ENCODE measurements around the gene THG1L. TPM values are rescaled to one million over a fixed set of nuclear protein-coding genes. Genes with fewer than 3 reads are reported as not detected.
A peak's percentile ranks its signal among the peaks of the same experiment; 100 is the strongest.

THG1L gene
- total RNA-seq, 5 donors from 2014 or later (not counting 1 experiment from before 2014, with no cell fraction given): 8.9 to 10.9 (median 9.4) TPM

- H3K4me1 ChIP-seq (ENCODE audit: control insufficient read depth in 1 of 2, extremely low read depth in 1 of 2, insufficient read depth in 2 of 2, low read length in 2 of 2): no peaks in the 10 kb centered on the region
- H3K27ac ChIP-seq (ENCODE audit: low read length): no peak overlapping the region
- no peaks in the 10 kb centered on the region for H3K36me3 ChIP-seq (ENCODE audit: control insufficient read depth in 2 of 2, extremely low read depth in 1 of 2, insufficient read depth in 1 of 2, low read length in 1 of 2)
- Mint-ChIP-seq H3K27ac (no peak overlapping the region), H3K9me3 (no peaks in the 10 kb centered on the region), H3K4me3 (no peak overlapping the region), H3K36me3 (no peaks in the 10 kb centered on the region), H3K4me1 (no peaks in the 10 kb centered on the region), H3K27me3 (peaks cover 2 to 17% of the 10 kb centered on the region in 2 donors)
- ATAC-seq (replicated peaks in 1 of 4): no peak
- H3K4me3 ChIP-seq (ENCODE audit: control insufficient read depth in 1 of 2, extremely low read depth in 1 of 2, low read length in 1 of 2): no peak overlapping the region
- peaks cover 0 to 3% of the 10 kb centered on the region in 2 experiments for H3K27me3 ChIP-seq (replicated peaks in 1 of 2; ENCODE audit: control insufficient read depth in 2 of 2, extremely low read depth in 1 of 2, insufficient read depth in 2 of 2, low read length in 1 of 2)
- CTCF ChIA-PET: no interaction called here
- no peaks in the 10 kb centered on the region for H3K9me3 ChIP-seq
- POLR2A ChIA-PET: no interaction called here
- DNase-seq: no peak
Measured at GRCh38 chr5:157709346-157709745, 21.9 kb upstream of the THG1L start.

DNA sequence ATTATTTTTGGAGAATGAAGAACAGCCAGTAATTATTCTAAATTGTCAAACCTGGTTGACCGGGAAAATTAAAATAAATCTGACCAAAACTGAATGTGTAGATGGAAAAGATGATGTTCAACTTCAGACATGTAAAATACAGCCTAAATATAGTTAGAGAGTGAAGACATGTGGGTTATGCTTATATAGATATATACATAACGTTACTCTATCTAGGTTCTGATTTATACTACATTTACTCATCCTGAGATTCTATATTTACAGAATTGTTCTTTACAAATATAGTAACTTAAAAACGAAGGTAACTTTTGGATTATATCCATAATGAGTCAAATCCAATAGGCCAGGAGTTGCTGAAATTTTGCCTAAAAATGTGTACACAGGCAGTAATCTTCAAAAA, 20.8 kb upstream of the THG1L start:
- Mint-ChIP-seq H3K27ac (no peak overlapping the region), H3K4me3 (no peak overlapping the region), H3K4me1 (no peaks in the 10 kb centered on the region), H3K36me3 (no peaks in the 10 kb centered on the region), H3K9me3 (no peaks in the 10 kb centered on the region), H3K27me3 (peaks cover 2 to 13% of the 10 kb centered on the region in 2 donors)
- POLR2A ChIA-PET: no interaction called here
- no peak for DNase-seq
- Histone ChIP-seq H3K27ac (ENCODE audit: low read length) (no peak overlapping the region), H3K27me3 (replicated peaks in 1 of 2; ENCODE audit: control insufficient read depth in 2 of 2, extremely low read depth in 1 of 2, insufficient read depth in 2 of 2, low read length in 1 of 2) (peaks cover 0 to 3% of the 10 kb centered on the region in 2 experiments), H3K9me3 (no peaks in the 10 kb centered on the region), H3K4me1 (ENCODE audit: control insufficient read depth in 1 of 2, extremely low read depth in 1 of 2, insufficient read depth in 2 of 2, low read length in 2 of 2) (no peaks in the 10 kb centered on the region), H3K36me3 (ENCODE audit: control insufficient read depth in 2 of 2, extremely low read depth in 1 of 2, insufficient read depth in 1 of 2, low read length in 1 of 2) (no peaks in the 10 kb centered on the region), H3K4me3 (ENCODE audit: control insufficient read depth in 1 of 2, extremely low read depth in 1 of 2, low read length in 1 of 2) (no peak overlapping the region)
- WGBS (ENCODE audit: insufficient coverage): no CpG with 5 or more reads among the region's 3 CpGs
- CTCF ChIA-PET: interaction anchor here in 1 of 2 donors (0.6 kb wide), 1 partner anchor 304 kb away, joined by 3 read pairs; no protein-coding TSS in a partner anchor
- ATAC-seq (replicated peaks in 1 of 4): no peak

GRCh38 chr5:157710882-157711281, 20.3 kb upstream of the THG1L start:
- Histone ChIP-seq H3K27me3 (replicated peaks in 1 of 2; ENCODE audit: control insufficient read depth in 2 of 2, extremely low read depth in 1 of 2, insufficient read depth in 2 of 2, low read length in 1 of 2) (peaks cover 0 to 3% of the 10 kb centered on the region in 2 experiments), H3K4me3 (ENCODE audit: control insufficient read depth in 1 of 2, extremely low read depth in 1 of 2, low read length in 1 of 2) (no peak overlapping the region), H3K9me3 (no peaks in the 10 kb centered on the region), H3K36me3 (ENCODE audit: control insufficient read depth in 2 of 2, extremely low read depth in 1 of 2, insufficient read depth in 1 of 2, low read length in 1 of 2) (no peaks in the 10 kb centered on the region), H3K4me1 (ENCODE audit: control insufficient read depth in 1 of 2, extremely low read depth in 1 of 2, insufficient read depth in 2 of 2, low read length in 2 of 2) (no peaks in the 10 kb centered on the region), H3K27ac (ENCODE audit: low read length) (no peak overlapping the region)
- no peak overlapping the region for H3K4me3 Mint-ChIP-seq
- H3K4me1 Mint-ChIP-seq: no peaks in the 10 kb centered on the region
- H3K36me3 Mint-ChIP-seq: no peaks in the 10 kb centered on the region
- no peaks in the 10 kb centered on the region for H3K9me3 Mint-ChIP-seq
- ChIA-PET POLR2A (no interaction called here), CTCF (no interaction called here)
- WGBS (ENCODE audit: insufficient coverage): no CpG with 5 or more reads among the region's 2 CpGs
- H3K27me3 Mint-ChIP-seq: peaks cover 2 to 12% of the 10 kb centered on the region in 2 donors
- DNase-seq (no peak), ATAC-seq (replicated peaks in 1 of 4) (no peak)
- no peak overlapping the region for H3K27ac Mint-ChIP-seq

- peaks cover 14 to 15% of the 10 kb centered on the region in 2 experiments for H3K4me1 ChIP-seq (ENCODE audit: control insufficient read depth in 1 of 2, extremely low read depth in 1 of 2, insufficient read depth in 2 of 2, low read length in 2 of 2)
- ChIA-PET POLR2A (no interaction called here), CTCF (no interaction called here)
- Mint-ChIP-seq H3K4me1 (peaks cover 15 to 22% (median 15%) of the 10 kb centered on the region in 3 donors), H3K9me3 (no peaks in the 10 kb centered on the region), H3K27me3 (peaks cover 2 to 4% of the 10 kb centered on the region in 2 donors), H3K4me3 (no peak overlapping the region), H3K36me3 (no peaks in the 10 kb centered on the region), H3K27ac (no peak overlapping the region)
- H3K27me3 ChIP-seq (replicated peaks in 1 of 2; ENCODE audit: control insufficient read depth in 2 of 2, extremely low read depth in 1 of 2, insufficient read depth in 2 of 2, low read length in 1 of 2): no peaks in the 10 kb centered on the region
- no peak for ATAC-seq (replicated peaks in 1 of 4)
- WGBS (ENCODE audit: insufficient coverage): no CpG with 5 or more reads among the region's 4 CpGs
- no peaks in the 10 kb centered on the region for H3K9me3 ChIP-seq
- H3K4me3 ChIP-seq (ENCODE audit: control insufficient read depth in 1 of 2, extremely low read depth in 1 of 2, low read length in 1 of 2): no peak overlapping the region
- H3K36me3 ChIP-seq (ENCODE audit: control insufficient read depth in 2 of 2, extremely low read depth in 1 of 2, insufficient read depth in 1 of 2, low read length in 1 of 2): no peaks in the 10 kb centered on the region
- no peak overlapping the region for H3K27ac ChIP-seq (ENCODE audit: low read length)
- DNase-seq: no peak
Measured at GRCh38 chr5:157713830-157714595, 17.2 kb upstream of the THG1L start.

DNA sequence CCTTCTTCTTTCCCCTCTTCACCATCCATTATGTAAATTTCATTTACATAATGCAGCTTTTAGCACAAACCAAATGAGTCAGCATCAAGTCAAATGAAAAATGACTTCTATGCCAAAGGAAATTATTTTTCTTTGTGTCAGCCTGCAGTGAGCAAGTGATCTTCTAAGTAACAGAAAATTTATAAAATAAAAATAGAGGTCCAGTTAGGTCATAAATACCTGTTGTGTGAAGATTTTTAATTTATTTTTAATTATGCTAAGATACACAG, 16.7 kb upstream of the THG1L start:
- H3K27ac Mint-ChIP-seq: no peak overlapping the region
- ChIA-PET CTCF (no interaction called here), POLR2A (interaction anchor here in 1 of 2 donors (0.6 kb wide), 1 partner anchor 802 kb away, joined by 3 read pairs; no protein-coding TSS in a partner anchor)
- H3K36me3 ChIP-seq (ENCODE audit: control insufficient read depth in 2 of 2, extremely low read depth in 1 of 2, insufficient read depth in 1 of 2, low read length in 1 of 2): no peaks in the 10 kb centered on the region
- H3K36me3 Mint-ChIP-seq: no peaks in the 10 kb centered on the region
- no peak overlapping the region for H3K4me3 ChIP-seq (ENCODE audit: control insufficient read depth in 1 of 2, extremely low read depth in 1 of 2, low read length in 1 of 2)
- H3K4me1 ChIP-seq (ENCODE audit: control insufficient read depth in 1 of 2, extremely low read depth in 1 of 2, insufficient read depth in 2 of 2, low read length in 2 of 2): peaks cover 14 to 15% of the 10 kb centered on the region in 2 experiments
- H3K27me3 ChIP-seq (replicated peaks in 1 of 2; ENCODE audit: control insufficient read depth in 2 of 2, extremely low read depth in 1 of 2, insufficient read depth in 2 of 2, low read length in 1 of 2): no peaks in the 10 kb centered on the region
- H3K9me3 Mint-ChIP-seq: no peaks in the 10 kb centered on the region
- no peak overlapping the region for H3K4me3 Mint-ChIP-seq
- H3K9me3 ChIP-seq: no peaks in the 10 kb centered on the region
- ATAC-seq (replicated peaks in 1 of 4) (no peak), DNase-seq (no peak)
- H3K27me3 Mint-ChIP-seq: peaks cover under 1% of the 10 kb centered on the region in 2 donors
- peaks cover 15 to 22% (median 15%) of the 10 kb centered on the region in 3 donors for H3K4me1 Mint-ChIP-seq
- H3K27ac ChIP-seq (ENCODE audit: low read length): no peak overlapping the region

- Mint-ChIP-seq H3K4me1 (peaks cover 17 to 22% (median 20%) of the 10 kb centered on the region in 3 donors), H3K4me3 (peak overlapping the region in 1 of 3 donors; percentile 38), H3K9me3 (peaks cover 0 to 3% (median 0%) of the 10 kb centered on the region in 3 donors), H3K27me3 (no peaks in the 10 kb centered on the region), H3K27ac (peak overlapping the region; percentile 27 to 45), H3K36me3 (peaks cover 9% of the 10 kb centered on the region)
- Histone ChIP-seq H3K27ac (ENCODE audit: low read length) (no peak overlapping the region), H3K27me3 (replicated peaks in 1 of 2; ENCODE audit: control insufficient read depth in 2 of 2, extremely low read depth in 1 of 2, insufficient read depth in 2 of 2, low read length in 1 of 2) (no peaks in the 10 kb centered on the region), H3K4me3 (ENCODE audit: control insufficient read depth in 1 of 2, extremely low read depth in 1 of 2, low read length in 1 of 2) (no peak overlapping the region), H3K36me3 (ENCODE audit: control insufficient read depth in 2 of 2, extremely low read depth in 1 of 2, insufficient read depth in 1 of 2, low read length in 1 of 2) (no peaks in the 10 kb centered on the region), H3K4me1 (ENCODE audit: control insufficient read depth in 1 of 2, extremely low read depth in 1 of 2, insufficient read depth in 2 of 2, low read length in 2 of 2) (peaks cover 14 to 15% of the 10 kb centered on the region in 2 experiments), H3K9me3 (no peaks in the 10 kb centered on the region)
- WGBS (ENCODE audit: insufficient coverage): 11% methylated on average over 3 of the region's 4 CpGs
- peak; percentile 70 to 79 (median 76) for ATAC-seq (replicated peaks in 1 of 4)
- POLR2A ChIA-PET: interaction anchor here in 1 of 2 donors (0.6 kb wide), 1 partner anchor 94 kb away, joined by 4 read pairs; no protein-coding TSS in a partner anchor
- CTCF ChIA-PET: interaction anchor here (0.5 to 2.7 kb wide), 18 partner anchors 9 to 611 kb away, joined by 3 to 16 read pairs (median 4); partner anchors contain the start of genes C5orf52 (in 1 of the 2) and THG1L (in 1 of the 2)
- peak in 3 of 35 experiments; percentile 2 to 63 (median 11) for DNase-seq
Measured at GRCh38 chr5:157718519-157718918, 12.7 kb upstream of the THG1L start.

All from T-cell (primary cell).